Cerebellar nuclear complex (tissue), 1 donor: ENCODE data around the gene CXXC1.
"Not testable (repeated sequence)": the region's sequence is repeated elsewhere in the genome, so short reads cannot be mapped to it uniquely, and the experiment has no call there.

Source experiments
- DNase-seq, 2 experiments: peaks; one replicate each; lab custom pipeline; 2025; lab: John Stamatoyannopoulos, UW

Gene CXXC1

DNA sequence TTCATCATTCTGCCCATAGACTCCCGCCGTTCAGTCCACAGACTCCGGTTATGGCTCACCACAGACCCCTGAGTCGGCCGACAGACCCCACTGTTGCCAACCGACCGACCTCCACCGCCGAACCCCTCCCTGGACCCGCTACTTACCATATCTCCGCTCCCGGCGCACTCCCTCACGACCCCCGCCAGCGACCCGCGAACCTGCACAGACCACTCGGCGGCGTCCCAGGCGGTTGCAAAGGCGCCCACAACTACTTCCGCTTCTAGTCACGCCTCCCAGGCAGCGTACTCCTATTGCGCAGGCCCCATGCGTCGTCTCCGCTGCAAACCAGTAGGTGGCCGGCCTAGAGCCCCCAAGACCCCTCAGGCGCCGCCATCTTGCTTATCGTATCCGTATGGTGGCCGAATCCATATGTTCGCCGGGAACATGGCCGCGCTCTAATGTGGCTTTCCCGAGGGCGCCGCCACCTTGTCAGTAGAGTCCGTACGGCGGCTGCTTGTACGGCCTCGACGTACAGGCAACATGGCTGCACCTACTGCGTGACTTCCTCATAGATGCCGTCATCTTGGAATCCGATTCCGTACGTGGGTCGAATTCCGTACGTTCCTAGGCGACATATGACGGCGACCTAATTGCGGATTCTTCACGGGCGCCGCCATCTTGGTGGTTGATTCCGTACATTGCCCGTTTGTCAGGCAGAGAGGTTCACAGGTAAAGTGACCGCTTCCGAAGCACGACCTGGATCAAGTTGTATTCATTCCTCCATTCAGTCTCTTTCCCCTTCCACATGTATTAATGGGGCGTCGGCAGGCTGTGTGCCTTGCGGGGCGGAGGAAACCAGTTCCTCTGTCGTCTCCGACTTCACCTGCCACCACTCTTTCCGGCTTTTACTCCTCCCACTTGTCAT lies at the start of gene CXXC1:
TSS of gene CXXC1 (minus strand) at position 252 of the 907 bp plus-strand sequence. CDS start at position 149, 103 bp downstream.
- peak; percentile 93 for DNase-seq

DNA sequence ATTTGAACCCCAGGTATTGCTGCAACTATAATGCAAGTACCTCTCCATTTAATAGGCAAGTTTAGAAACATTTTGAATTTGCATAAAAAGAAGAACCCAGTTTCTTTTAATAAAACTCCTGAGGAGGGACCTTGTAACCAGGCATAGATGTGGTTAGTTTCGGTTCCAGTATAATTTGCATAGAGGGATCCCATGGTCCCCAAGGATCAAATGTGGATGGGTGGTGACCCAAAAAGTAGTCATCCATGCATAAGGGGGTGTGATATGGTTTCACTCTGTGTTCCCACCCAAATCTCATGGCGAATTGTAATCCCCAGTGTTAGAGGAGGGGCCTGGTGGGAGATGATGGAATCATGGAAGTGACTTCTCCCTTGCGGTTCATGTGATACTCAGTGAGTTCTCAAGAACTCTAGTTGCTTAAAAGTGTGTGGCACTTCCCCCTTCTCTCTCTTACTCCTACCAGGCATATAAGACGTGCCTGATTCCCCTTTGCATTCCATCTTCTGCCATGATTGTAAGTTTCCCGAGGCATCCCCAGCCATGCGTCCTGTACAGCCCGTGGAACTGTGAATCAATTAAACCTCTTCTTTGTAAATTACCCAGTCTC lies 47.2 kb upstream of the CXXC1 start:
- DNase-seq, result no peak

DNA sequence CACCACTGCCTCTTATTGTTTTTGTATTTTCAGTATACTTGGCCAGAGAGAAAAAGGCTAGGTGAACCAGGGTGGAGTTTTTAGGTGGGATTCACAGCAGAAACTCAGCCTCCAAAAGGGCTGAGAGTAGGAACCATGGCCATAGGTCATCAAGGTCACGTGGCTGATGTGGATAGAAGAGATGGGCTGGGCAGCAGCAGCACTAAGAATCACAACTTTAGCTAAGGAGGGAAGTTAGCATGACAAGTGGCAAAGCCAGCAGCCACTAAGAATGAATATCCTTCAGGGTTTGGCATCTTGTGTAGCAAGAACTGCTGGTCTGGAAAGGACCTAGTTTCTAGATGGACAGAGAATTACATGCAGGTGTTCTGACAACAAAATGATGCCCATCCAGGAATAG lies 44.2 kb upstream of the CXXC1 start:
- no peak for DNase-seq

DNA sequence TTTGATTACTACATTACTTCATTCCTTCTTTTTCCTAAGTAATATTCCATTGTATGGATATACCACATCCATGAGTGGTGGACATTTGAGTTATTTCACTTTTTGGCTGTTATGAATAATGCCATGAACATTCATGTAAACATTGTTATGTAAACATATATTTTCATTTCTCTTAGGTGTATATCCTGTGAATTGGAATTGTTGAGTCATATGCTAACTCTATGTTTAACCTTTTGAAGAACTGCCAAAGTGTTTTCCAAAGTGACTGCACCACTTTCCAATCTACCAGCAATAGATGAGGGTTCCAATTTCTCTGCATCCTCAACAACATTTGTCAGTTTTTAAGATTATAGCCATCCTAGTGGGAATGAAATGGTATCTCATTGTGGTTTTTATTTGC lies 42.7 kb upstream of the CXXC1 start:
- no peak for DNase-seq

DNA sequence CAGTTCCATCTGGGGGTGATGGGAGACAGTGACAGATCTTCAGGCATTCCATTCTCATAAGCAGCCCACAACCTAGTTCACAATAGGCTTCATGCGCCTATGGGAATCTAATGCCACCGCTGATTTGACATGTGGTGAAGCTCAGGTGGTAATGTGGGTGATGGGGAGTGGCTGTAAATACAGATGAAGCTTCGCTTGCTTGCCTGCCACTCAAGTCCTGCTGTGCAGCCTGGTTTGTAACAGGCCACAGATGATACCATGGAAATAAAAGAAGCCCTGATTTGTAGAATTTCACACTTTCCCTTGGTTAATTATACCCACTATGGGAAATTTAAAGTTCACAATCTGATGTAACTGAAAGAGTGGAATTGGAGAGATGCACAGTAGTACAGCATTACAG lies 40.5 kb upstream of the CXXC1 start:
- no peak for DNase-seq

DNA sequence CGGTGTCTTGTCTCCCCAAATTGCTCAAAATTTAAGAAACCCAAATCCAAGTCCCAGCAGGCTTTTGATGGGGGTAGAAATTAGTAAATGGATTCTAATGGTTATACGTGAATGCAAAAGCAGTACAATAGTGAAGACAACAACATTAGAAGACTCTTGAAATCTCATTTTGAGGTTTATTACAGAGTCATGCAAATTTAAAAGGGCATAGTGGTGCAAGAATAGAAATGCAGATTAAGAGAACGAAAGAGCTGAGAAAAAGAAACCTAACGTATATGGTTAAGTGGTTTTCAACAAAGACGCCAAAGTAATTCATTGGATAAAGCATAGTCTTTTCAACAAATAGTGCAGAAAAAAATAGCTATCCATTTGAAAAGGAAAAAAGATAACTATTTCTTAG lies 33.2 kb upstream of the CXXC1 start:
- no peak for DNase-seq

DNA sequence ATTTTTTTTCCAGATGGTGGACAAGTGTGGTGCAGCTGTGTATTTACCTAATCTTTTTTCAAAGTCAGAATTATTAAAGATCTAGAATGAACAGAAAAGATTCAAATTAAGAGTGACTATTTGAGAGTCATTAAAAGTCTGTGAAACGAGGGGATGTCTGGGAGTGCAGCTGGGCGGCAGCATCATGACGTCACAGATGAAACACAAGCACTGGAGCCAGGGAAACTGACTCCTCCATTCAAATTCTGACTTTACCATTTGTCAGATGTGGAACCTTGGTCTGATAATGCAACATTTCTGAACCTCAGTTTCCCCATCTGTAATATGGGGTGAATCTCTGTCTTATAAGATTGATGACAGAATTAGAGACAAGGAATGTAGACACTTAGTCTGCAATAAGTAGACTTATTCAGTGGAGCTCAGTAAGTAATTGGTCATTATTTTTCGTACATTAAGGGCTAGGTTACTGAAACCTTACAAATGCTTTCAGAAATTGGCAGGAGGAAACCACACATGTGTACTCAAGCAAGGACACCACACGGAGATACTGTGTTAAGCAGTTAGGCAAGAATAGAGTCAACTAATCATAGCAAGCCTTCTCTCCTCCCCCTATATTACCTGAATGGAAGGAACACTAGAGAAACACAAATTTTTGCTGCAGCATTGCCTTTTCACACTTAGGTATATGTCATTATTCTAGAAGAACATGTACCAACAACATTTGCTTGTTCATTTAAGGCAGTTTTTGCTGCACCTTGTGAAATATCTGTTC lies 27.8 kb upstream of the CXXC1 start:
- DNase-seq, result no peak

DNA sequence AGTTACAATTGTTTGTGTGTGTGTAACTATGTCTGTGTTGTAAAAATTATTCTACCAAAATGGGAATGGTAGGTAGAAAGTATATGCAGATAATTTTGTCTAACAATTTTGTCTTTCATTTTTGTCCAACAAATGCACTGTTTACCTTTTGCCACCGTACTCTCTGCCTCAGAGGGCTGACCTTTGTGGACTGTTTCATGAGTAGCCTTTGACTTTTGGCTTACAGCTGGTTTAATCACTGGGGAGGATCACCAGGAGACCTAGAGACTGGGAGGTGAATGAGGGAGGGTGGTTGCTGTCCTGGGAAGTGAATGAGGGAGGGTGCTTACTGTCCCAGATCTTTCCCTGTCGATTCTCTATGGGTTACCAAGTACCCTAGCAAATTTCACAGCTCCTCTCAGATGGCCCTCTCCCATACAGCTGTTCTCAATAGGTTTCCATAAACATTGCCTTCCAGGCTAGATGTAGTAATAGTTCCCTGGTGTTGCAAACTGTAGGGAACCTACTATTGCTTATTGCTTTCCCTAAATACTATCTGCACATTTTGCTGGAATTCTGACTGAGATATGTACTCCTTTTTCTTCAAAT lies 26.5 kb upstream of the CXXC1 start:
- DNase-seq, result no peak

DNA sequence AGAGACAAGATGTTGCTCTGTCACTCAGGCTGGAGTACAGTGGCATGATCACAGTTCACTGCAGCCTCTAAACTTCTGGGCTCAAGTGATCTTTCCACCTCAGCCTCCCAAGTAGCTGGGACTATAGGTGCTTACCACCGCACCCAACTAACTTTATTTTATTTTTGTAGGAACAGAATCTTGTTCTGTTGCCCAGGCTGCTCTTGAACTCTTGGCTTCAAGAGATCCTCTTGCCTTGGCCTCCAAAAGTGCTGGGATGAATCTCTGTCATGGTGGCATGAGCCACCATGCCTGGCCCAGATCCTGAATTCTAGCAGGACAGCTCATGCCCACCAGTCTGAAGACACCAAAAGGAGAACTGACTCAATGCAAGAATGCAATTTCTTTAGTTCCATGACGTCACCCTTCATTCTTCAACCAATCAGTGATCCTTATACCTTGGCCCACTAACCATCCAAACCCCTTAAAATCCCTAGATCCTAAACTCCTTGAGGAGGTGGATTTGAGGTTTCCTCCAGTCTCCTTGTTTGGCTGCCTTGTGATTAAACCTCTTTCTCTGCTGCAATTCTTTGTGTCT lies 25.6 kb upstream of the CXXC1 start:
- DNase-seq, result no peak

DNA sequence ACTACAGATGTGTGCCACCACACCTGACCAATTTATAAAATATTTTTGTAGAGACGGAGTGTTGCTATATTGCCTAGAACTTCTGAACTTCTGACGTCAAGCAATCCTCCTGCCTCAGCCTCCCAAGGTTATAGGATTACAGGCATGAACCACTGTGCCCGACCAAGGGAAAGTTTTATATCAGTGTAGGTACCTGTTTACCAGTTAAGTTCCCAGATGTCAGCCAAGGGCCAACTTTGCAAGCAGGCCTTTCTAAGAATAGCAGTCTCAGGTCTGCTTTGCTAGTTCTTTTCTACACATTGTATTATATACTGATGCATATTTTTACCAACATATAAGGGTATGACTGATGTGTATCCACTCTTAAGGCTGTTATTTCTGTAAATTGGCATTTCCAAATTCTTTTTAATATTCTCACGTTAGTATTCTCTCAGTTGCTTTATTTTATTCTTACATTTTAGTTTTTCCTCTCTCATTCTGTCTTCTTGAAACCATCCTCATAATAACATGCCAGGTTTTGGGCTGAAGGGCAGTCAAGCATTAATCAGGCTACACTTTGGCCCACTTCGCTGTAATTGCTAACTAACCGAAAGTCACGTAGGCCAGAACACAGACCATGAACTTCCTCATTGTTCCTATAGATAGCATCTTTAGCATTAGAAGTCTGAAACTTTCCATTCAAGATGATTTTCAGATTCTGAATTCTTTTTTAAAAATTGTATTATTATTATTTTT lies 25.0 kb upstream of the CXXC1 start:
- no peak for DNase-seq

DNA sequence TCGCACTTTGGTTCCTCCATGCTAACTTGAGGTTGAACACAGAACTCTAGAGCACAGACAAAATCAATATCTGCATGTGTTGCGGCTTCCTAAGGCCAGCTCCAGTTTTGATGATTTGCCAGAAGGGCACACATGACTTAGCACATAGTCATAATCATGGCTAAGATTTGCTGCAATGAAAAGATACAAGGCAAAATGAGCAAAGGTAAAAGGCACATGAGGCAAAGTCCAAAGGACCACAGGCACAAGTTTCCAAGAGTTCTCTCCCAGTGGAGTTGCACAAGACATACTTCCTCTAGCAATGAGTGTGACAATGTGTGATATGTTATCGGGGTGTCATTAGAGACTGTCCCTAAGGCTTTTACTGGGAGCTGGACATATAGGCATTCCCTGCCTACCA lies 24.2 kb upstream of the CXXC1 start:
- no peak for DNase-seq

DNA sequence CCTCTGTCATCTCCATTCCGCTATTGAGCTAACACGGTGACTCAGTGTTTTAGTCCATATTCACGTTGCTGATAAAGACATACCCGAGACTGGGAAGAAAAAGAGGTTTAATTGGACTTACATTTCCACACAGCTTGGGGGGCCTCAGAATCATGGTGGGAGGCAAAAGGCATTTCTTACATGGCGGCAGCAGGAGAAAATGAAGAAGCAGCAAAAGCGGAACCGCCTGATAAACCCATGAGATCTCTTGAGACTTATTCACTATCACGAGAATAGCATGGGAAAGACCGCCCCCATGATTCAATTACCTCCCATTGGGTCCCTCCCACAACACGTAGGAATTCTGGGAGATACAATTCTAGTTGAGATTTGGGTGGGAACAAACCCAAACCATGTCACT lies 22.6 kb upstream of the CXXC1 start:
- no peak for DNase-seq

DNA sequence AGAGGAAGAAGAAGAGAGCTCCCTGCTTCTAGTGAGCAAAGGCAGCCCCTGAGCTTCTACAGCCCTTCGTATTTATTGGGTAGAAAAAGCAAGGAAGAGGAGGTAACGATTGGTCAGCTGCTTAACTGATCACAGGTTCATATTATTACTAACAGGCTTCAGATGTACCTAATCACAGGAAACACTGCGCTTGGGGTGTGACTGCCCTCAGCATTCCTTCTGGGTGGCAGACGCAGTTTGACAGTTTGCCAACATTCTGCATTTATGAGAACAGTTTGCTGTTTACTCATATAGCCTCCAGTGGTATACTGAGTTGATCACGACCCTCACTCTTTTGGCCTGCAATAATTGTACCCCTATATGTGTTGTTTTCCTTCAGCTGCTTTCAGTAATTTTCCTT lies 21.4 kb upstream of the CXXC1 start:
- DNase-seq, result not testable (repeated sequence)

DNA sequence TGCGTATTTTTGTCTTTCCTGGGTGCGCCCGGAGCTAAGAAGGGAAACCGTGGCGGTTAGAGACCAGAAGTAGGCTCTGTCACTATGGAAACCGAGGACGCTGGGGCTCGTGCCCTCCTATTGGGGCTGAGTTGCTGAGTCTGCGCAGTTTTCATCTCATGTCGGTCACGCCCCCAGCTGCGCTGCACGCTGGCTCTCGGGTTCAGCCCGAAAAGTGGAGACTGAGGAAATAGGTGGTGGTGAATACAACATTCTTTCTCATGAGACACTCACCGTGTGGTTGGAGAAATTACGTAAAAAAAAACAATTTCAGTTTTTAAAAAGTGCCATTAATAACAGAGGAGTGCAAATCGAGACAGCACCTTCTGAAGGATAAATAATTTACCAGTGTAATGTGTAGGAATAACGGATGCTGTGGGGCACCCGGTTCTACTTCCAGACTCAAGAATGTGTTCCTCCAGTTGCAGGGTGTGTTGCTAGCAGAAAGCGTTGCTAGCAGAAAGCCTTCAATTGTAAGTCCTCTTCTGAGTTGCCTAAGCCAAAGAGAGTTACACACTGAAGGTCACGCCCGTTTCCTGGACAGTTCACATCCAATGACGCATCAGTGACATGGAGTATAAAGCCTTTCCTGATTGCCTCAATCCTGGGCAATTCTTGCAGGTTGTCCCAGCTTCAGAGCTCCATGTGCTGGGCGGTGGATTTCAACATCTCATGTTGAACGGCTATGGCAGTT lies 20.4 kb upstream of the CXXC1 start:
- DNase-seq, result no peak

DNA sequence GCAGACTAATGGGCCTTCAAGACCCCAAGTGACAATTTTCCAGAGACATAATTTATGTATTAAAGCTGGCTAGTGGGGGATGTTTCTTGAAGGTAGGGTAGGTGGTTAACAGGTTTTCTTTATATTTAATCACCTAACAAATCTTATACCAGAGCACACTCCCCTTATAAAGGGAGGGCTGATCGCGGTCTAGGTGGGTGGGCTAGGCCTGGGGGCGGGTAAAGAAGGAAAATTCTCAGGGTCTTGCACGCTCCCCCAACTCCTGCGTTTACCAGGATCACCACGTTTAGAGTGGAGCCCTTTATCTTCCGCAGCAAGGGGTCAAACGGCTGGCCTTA lies 19.9 kb upstream of the CXXC1 start:
- DNase-seq, result no peak

DNA sequence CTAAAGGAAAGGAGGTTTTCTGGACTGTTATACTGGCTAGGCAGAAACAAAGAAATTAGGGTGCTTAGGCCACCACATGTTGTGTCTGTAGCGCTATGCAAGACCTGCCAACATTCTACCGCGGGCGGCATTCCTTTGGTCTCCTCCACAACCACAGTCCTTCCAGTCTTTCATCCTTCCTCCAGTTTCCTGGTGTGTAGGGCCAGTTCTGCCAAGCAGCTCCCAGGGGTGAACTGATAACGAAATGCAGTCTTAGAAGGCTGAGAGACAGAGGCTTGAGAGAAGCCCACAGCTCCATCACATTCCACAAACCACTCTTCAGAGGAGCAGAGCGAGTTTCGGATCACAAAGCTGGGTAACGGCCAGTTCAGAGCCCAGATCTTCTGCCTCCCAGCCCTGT lies 19.5 kb upstream of the CXXC1 start:
- DNase-seq, result no peak

DNA sequence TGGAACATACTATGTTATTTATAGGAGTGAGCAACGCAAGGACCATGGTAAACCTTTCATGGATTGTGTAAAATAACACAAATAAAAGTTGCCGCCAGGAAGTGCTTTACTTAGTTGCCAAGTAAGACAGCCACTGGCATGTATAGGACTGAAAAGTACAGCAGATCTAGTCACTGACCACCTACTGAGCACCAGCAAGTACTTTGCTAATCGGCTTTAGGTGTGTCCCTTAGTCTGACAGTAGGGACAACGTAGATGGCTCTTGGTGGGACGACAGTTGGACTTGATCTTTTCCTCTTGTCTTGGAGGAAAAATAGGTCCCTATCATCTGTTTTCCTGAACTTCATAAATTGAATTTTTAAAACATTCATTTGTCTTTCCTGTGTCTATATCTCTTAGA lies 13.6 kb upstream of the CXXC1 start:
- no peak for DNase-seq

DNA sequence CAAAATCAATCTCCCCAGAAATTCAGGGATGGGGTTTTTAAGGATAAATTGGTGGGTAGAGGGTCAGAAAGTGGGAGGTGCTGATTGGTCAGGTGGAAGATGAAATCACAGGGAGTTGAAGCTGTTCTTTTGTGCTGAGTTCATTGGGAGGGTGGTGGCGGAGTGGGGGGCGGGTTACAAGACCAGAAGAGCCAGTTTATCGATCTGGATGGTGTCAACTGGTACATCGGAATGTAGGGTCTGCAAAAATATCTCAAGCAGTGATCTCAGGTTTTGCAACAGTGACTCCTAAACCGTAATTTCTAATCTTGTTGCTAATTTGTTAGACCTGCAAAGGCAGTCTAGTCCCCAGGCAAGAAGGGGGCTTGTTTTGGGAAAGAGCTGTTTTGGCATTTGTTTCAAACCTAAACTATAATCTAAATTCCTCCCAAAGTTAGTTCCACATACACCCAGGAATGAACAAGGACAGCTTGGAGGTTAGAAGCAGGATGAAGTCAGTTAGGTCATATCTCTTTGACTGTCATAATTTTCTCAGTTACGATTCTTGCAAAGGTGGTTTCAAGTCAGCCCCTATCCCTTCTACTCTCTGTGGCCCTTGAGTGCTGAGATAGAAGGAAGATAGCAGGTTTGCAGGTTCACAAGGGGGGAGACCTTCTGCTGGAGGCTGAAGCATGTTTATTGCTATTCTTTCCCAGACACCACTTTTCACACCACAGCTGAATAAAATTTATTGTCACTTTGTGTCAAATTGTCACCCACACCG lies 12.3 kb upstream of the CXXC1 start:
- DNase-seq, result no peak

DNA sequence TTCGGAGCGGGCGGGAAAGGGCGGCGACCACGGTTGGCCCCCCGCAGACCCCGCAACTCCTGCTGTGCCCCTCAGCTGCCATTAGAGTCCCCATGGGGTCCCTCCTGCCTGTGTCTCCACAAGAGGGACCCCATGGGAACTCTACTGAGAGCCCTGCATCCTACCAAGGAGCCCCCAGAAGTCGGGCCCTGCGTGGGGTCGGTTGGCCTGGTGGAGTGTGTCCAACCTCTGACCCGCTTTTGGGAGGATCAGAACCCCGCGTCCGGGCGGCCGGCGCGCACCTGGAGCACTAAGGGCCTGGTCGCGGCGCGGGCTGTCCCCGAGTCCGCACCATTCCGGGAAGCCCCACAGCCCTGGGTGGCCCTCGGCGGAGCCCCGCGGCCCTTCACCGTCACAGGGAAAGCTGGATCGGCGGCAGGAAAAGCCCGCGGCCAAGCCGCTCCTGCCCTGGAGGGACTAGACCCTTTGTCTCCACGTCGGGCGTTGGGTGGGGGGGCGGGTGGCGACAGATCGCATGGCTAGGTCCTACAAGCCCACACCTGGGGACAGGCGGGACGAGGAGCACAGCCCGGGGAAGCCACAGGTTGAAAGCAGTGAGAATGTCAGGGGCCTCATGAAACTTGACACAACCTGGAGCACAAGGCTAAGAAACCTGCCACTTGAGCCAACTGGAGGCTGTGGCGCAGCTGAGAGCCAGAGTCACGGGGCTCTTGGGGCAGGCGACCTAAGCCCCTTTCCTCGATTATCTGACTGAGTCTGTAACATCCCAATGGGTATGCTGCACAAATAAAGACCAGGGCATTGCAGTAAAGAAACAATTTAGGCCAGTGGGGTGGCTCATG lies 11.2 kb upstream of the CXXC1 start:
- no peak for DNase-seq
